ENCODE data around the gene MEMO1. TPM values are rescaled to one million over a fixed set of nuclear protein-coding genes. Genes with fewer than 3 reads are reported as not detected.

MEMO1 gene
- total and polyA plus RNA-seq, 2 experiments from 2014 or later = 43.9 to 58.8 TPM

GRCh38 chr2:31986906-31987305, 23.9 kb downstream of the MEMO1 start:
- H3K9me3 ChIP-seq (ENCODE audit: low read depth) = no peaks in the 10 kb centered on the region
- H3K36me3 ChIP-seq (replicated peaks; ENCODE audit: insufficient read depth, low read depth) = no peaks in the 10 kb centered on the region
- TF ChIP-seq EZH2phosphoT487 (IDR thresholded peaks at IDR 0.05; ENCODE audit: low read depth, severe bottlenecking, unreplicated experiment) = no peak
- no peaks in the 10 kb centered on the region for H3K9me2 ChIP-seq (replicated peaks; ENCODE audit: insufficient read depth)
- no peaks in the 10 kb centered on the region for H3K4me1 ChIP-seq (ENCODE audit: insufficient read depth)
- no peak overlapping the region for H2AFZ ChIP-seq
- WGBS (ENCODE audit: low lambda C conversion rate, missing lambda C conversion rate) = 83% methylated on average over 3 of the region's 3 CpGs
- peaks cover 5% of the 10 kb centered on the region for H4K20me1 ChIP-seq (ENCODE audit: insufficient read depth, poor library complexity, severe bottlenecking)
- no peaks in the 10 kb centered on the region for H3K27me3 ChIP-seq
- H3K4me2 ChIP-seq = no peak overlapping the region
- peaks cover 99% of the 10 kb centered on the region for H3K79me2 ChIP-seq
- no peak for DNase-seq (ENCODE audit: low spot score)
- no peak overlapping the region for H3K27ac ChIP-seq
- no peak overlapping the region for H3K4me3 ChIP-seq

- no peaks in the 10 kb centered on the region for H3K27me3 ChIP-seq
- no peaks in the 10 kb centered on the region for H3K9me2 ChIP-seq (replicated peaks; ENCODE audit: insufficient read depth)
- H3K4me1 ChIP-seq (ENCODE audit: insufficient read depth) = no peaks in the 10 kb centered on the region
- H3K9me3 ChIP-seq (ENCODE audit: low read depth) = no peaks in the 10 kb centered on the region
- WGBS (ENCODE audit: low lambda C conversion rate, missing lambda C conversion rate) = 88% methylated on average over 5 of the region's 5 CpGs
- peaks cover 98% of the 10 kb centered on the region for H3K79me2 ChIP-seq
- no peaks in the 10 kb centered on the region for H3K36me3 ChIP-seq (replicated peaks; ENCODE audit: insufficient read depth, low read depth)
- H3K4me2 ChIP-seq = no peak overlapping the region
- peaks cover 27% of the 10 kb centered on the region for H4K20me1 ChIP-seq (ENCODE audit: insufficient read depth, poor library complexity, severe bottlenecking)
- no peak overlapping the region for H3K27ac ChIP-seq
- H2AFZ ChIP-seq = no peak overlapping the region
- DNase-seq (ENCODE audit: low spot score) = no peak
- no peak overlapping the region for H3K4me3 ChIP-seq
- TF ChIP-seq EZH2 (IDR thresholded peaks at IDR 0.05; ENCODE audit: borderline replicate concordance) (no peak), EZH2phosphoT487 (IDR thresholded peaks at IDR 0.05; ENCODE audit: low read depth, severe bottlenecking, unreplicated experiment) (no peak), CTCF (IDR thresholded peaks at IDR 0.05; ENCODE audit: poor library complexity) (no peak)
Measured at GRCh38 chr2:31983762-31984467, 26.9 kb downstream of the MEMO1 start.

GRCh38 chr2:31980674-31981356, 30.0 kb downstream of the MEMO1 start:
- 74% methylated on average over 6 of the region's 6 CpGs for WGBS (ENCODE audit: low lambda C conversion rate, missing lambda C conversion rate)
- H3K36me3 ChIP-seq (replicated peaks; ENCODE audit: insufficient read depth, low read depth) = no peaks in the 10 kb centered on the region
- H3K9me3 ChIP-seq (ENCODE audit: low read depth) = no peaks in the 10 kb centered on the region
- H3K4me1 ChIP-seq (ENCODE audit: insufficient read depth) = no peaks in the 10 kb centered on the region
- no peak overlapping the region for H3K4me3 ChIP-seq
- no peak for TF ChIP-seq EZH2 (IDR thresholded peaks at IDR 0.05; ENCODE audit: borderline replicate concordance)
- no peak for TF ChIP-seq CTCF (IDR thresholded peaks at IDR 0.05; ENCODE audit: poor library complexity)
- TF ChIP-seq EZH2phosphoT487 (IDR thresholded peaks at IDR 0.05; ENCODE audit: low read depth, severe bottlenecking, unreplicated experiment) = no peak
- H3K27me3 ChIP-seq = no peaks in the 10 kb centered on the region
- H3K4me2 ChIP-seq = no peak overlapping the region
- H3K9me2 ChIP-seq (replicated peaks; ENCODE audit: insufficient read depth) = no peaks in the 10 kb centered on the region
- H2AFZ ChIP-seq = no peak overlapping the region
- peak overlapping the region; percentile 62 for H3K27ac ChIP-seq
- H3K79me2 ChIP-seq = peaks cover 99% of the 10 kb centered on the region
- peaks cover 43% of the 10 kb centered on the region for H4K20me1 ChIP-seq (ENCODE audit: insufficient read depth, poor library complexity, severe bottlenecking)
- peak; percentile 38 for DNase-seq (ENCODE audit: low spot score)

GRCh38 chr2:31979956-31980355, 30.9 kb downstream of the MEMO1 start:
- Histone ChIP-seq H3K27ac (no peak overlapping the region), H4K20me1 (ENCODE audit: insufficient read depth, poor library complexity, severe bottlenecking) (peaks cover 46% of the 10 kb centered on the region), H3K27me3 (no peaks in the 10 kb centered on the region), H3K9me2 (replicated peaks; ENCODE audit: insufficient read depth) (no peaks in the 10 kb centered on the region), H3K9me3 (ENCODE audit: low read depth) (no peaks in the 10 kb centered on the region), H3K36me3 (replicated peaks; ENCODE audit: insufficient read depth, low read depth) (no peaks in the 10 kb centered on the region), H3K4me2 (no peak overlapping the region), H3K79me2 (peaks cover 99% of the 10 kb centered on the region), H3K4me1 (ENCODE audit: insufficient read depth) (no peaks in the 10 kb centered on the region), H3K4me3 (no peak overlapping the region), H2AFZ (no peak overlapping the region)
- TF ChIP-seq EZH2phosphoT487 (IDR thresholded peaks at IDR 0.05; ENCODE audit: low read depth, severe bottlenecking, unreplicated experiment) (no peak), CTCF (IDR thresholded peaks at IDR 0.05; ENCODE audit: poor library complexity) (no peak), EZH2 (IDR thresholded peaks at IDR 0.05; ENCODE audit: borderline replicate concordance) (no peak)
- WGBS (ENCODE audit: low lambda C conversion rate, missing lambda C conversion rate) = 96% methylated on average over 3 of the region's 3 CpGs
- no peak for DNase-seq (ENCODE audit: low spot score)

Data from hepatocyte (in vitro differentiated cells).